ENCODE results near the gene TRIM47. TPM values are rescaled to one million over a fixed set of nuclear protein-coding genes. Genes with fewer than 3 reads are reported as not detected.

Gene TRIM47
- total RNA-seq, 1 experiment from 2014 or later, result 2.5 TPM

DNA sequence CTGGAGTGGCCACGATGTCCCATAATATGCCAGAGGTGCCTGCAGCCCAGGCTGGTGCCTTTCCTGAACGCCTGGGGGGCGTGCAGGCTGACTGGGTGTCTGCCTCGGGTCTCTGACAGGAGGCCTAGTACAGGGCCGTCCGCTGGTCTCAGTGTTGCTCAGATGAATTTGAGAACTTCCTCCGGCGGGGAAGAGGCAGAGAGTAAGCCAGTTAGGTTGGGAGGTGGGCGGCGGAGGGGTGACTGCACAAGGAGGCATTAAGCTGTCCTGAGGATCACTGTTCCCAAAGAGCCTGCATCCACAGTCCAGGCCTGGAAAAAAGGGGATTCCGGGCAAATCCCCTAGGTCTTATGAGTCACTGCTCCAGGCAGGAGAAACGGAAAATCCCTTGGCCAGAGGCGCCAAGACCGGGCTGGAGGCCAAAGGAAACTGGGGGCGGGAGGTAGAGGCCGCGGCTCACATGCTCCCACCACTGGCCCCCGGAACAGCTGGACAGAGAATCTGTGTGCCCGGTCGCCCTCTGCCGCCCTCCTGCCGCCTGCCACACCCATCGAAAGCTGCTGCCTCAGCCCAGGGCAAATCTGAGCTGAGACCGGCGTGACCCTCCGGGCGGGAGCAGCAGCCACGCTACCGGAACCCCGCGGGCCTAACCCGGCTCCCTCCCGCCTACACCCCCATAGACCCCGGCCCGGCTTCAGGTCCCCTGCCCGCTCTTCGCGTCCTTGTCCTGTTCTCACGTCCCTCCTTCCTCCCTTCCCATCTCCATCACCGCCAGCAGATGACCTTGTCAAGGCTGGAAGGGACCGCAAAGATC lies 1.2 kb downstream of the TRIM47 start:
- peak in 1 of 2 experiments; percentile 46 for DNase-seq
- Mint-ChIP-seq H3K4me3 (ENCODE audit: unreplicated experiment) (peak overlapping the region; percentile 70), H3K27me3 (ENCODE audit: insufficient read depth, unreplicated experiment) (no peaks in the 10 kb centered on the region), H3K27ac (ENCODE audit: unreplicated experiment) (no peak overlapping the region), H3K4me1 (ENCODE audit: low read depth, unreplicated experiment) (peaks cover 12% of the 10 kb centered on the region), H3K9me3 (ENCODE audit: unreplicated experiment) (no peaks in the 10 kb centered on the region), H3K36me3 (ENCODE audit: insufficient read depth, unreplicated experiment) (no peaks in the 10 kb centered on the region)
- TF ChIP-seq, protein P1, sequence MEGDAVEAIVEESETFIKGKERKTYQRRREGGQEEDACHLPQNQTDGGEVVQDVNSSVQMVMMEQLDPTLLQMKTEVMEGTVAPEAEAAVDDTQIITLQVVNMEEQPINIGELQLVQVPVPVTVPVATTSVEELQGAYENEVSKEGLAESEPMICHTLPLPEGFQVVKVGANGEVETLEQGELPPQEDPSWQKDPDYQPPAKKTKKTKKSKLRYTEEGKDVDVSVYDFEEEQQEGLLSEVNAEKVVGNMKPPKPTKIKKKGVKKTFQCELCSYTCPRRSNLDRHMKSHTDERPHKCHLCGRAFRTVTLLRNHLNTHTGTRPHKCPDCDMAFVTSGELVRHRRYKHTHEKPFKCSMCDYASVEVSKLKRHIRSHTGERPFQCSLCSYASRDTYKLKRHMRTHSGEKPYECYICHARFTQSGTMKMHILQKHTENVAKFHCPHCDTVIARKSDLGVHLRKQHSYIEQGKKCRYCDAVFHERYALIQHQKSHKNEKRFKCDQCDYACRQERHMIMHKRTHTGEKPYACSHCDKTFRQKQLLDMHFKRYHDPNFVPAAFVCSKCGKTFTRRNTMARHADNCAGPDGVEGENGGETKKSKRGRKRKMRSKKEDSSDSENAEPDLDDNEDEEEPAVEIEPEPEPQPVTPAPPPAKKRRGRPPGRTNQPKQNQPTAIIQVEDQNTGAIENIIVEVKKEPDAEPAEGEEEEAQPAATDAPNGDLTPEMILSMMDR (IDR thresholded peaks at IDR 0.05; ENCODE audit: insufficient read depth in 1 of 2, low read depth in 1 of 2, low read length in 1 of 2, severe bottlenecking in 1 of 2, unreplicated experiment in 1 of 2), result no peak
- ChIA-PET CTCF (interaction anchor here (0.5 to 3.4 kb wide), 10 partner anchors 9 to 362 kb away, joined by 3 to 34 read pairs (median 3); partner anchors contain the start of gene WBP2), POLR2A (interaction anchor here (1.4 kb wide), 1 partner anchor 97 kb away, joined by 4 read pairs; a partner anchor contains a TSS)
- intact Hi-C loops (cut with micrococcal nuclease; ENCODE audit: unreplicated experiment), result no loop called here
- Histone ChIP-seq H3K4me3 (ENCODE audit: low read depth, low read length) (peak overlapping the region; percentile 46), H3K27me3 (replicated peaks; ENCODE audit: control insufficient read depth, insufficient read depth, low read length) (no peaks in the 10 kb centered on the region; the same call in 1 of the 2 replicates), H3K4me1 (peaks cover 22% of the 10 kb centered on the region), H3K9me3 (no peaks in the 10 kb centered on the region), H3K36me3 (ENCODE audit: control insufficient read depth, insufficient read depth, low read length) (no peaks in the 10 kb centered on the region)
- no TSS peak for BruUV-seq (replicated peaks)

DNA sequence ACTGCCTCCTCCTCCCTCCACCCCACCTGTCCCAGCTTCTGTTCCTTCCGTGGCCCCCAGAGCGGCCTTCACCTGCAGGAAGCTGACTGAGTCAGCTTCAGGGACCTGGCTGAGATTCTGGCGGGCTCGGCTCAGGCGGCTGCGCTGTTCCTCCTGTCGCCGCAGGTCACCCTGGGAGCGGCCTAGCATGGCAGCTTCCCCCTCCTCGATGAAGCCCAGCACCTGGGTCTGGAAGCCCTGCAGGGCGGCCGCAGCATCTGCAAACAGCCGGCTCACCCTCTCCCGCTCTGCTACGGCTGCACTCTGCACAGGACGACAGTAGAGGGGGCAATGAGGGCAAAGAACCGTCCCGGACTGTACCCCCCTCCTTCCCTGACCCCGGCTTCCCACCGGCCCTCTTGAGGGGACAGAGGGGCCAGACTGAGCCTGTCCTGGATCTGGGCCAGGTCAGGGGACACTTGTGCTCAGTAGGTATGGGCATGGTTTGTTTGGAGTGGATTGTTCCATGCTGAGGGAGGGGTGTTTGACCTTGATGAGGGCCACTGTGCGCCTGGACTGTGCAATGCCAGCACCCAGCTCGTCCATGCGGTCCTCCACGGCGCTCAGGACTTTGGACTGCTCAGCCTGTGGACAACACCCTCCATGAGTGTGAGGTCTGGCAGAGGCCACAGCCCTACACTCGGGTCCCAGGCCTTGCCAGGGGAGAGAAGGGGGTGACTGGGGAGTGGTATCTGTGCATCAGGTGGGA lies 2.0 kb downstream of the TRIM47 start:
- Histone ChIP-seq H3K9me3 (no peaks in the 10 kb centered on the region), H3K4me1 (peaks cover 22% of the 10 kb centered on the region), H3K27me3 (replicated peaks; ENCODE audit: control insufficient read depth, insufficient read depth, low read length) (no peaks in the 10 kb centered on the region; the same call in 1 of the 2 replicates), H3K4me3 (ENCODE audit: low read depth, low read length) (no peak overlapping the region), H3K36me3 (ENCODE audit: control insufficient read depth, insufficient read depth, low read length) (no peaks in the 10 kb centered on the region)
- BruUV-seq (replicated peaks), result no TSS peak
- TF ChIP-seq, protein P1 (IDR thresholded peaks at IDR 0.05; ENCODE audit: insufficient read depth in 1 of 2, low read depth in 1 of 2, low read length in 1 of 2, severe bottlenecking in 1 of 2, unreplicated experiment in 1 of 2), result no peak
- no peak overlapping the region for H3K4me3 Mint-ChIP-seq (ENCODE audit: unreplicated experiment)
- peak in 1 of 2 experiments; percentile 53 for DNase-seq
- H3K4me1 Mint-ChIP-seq (ENCODE audit: low read depth, unreplicated experiment), result peaks cover 12% of the 10 kb centered on the region
- no peaks in the 10 kb centered on the region for H3K36me3 Mint-ChIP-seq (ENCODE audit: insufficient read depth, unreplicated experiment)
- intact Hi-C loops (cut with micrococcal nuclease; ENCODE audit: unreplicated experiment), result no loop called here
- CTCF ChIA-PET, result interaction anchor here (0.6 to 1.5 kb wide), 3 partner anchors 12 to 20 kb away, joined by 3 to 5 read pairs (median 3); partner anchors contain the start of gene TRIM65
- H3K27me3 Mint-ChIP-seq (ENCODE audit: insufficient read depth, unreplicated experiment), result no peaks in the 10 kb centered on the region
- H3K27ac Mint-ChIP-seq (ENCODE audit: unreplicated experiment), result no peak overlapping the region
- no peaks in the 10 kb centered on the region for H3K9me3 Mint-ChIP-seq (ENCODE audit: unreplicated experiment)
- POLR2A ChIA-PET, result no interaction called here

DNA sequence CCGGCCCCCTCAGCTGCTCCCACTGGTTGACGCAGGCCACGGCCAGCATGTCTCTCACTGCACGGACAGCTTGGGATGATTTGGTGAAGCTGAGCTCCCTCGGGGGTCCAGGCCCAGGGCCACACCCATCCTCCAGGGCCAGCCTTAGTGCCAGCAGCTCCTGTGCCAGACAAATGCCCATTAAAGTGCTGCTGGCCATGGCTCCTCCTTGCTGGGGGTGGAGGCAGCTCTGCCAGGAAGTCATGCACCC lies 2.5 kb downstream of the TRIM47 start:
- Mint-ChIP-seq H3K4me1 (ENCODE audit: low read depth, unreplicated experiment) (peaks cover 12% of the 10 kb centered on the region), H3K9me3 (ENCODE audit: unreplicated experiment) (no peaks in the 10 kb centered on the region), H3K4me3 (ENCODE audit: unreplicated experiment) (no peak overlapping the region), H3K27me3 (ENCODE audit: insufficient read depth, unreplicated experiment) (no peaks in the 10 kb centered on the region), H3K36me3 (ENCODE audit: insufficient read depth, unreplicated experiment) (no peaks in the 10 kb centered on the region), H3K27ac (ENCODE audit: unreplicated experiment) (no peak overlapping the region)
- no peak for DNase-seq
- no peaks in the 10 kb centered on the region for H3K36me3 ChIP-seq (ENCODE audit: control insufficient read depth, insufficient read depth, low read length)
- intact Hi-C loops (cut with micrococcal nuclease; ENCODE audit: unreplicated experiment), result no loop called here
- CTCF ChIA-PET, result interaction anchor here (0.6 to 1.5 kb wide), 2 partner anchors 16 to 21 kb away, joined by 3 to 5 read pairs; partner anchors contain the start of gene TRIM65
- POLR2A ChIA-PET, result no interaction called here
- TF ChIP-seq, protein P1 (IDR thresholded peaks at IDR 0.05; ENCODE audit: insufficient read depth in 1 of 2, low read depth in 1 of 2, low read length in 1 of 2, severe bottlenecking in 1 of 2, unreplicated experiment in 1 of 2), result no peak
- H3K27me3 ChIP-seq (replicated peaks; ENCODE audit: control insufficient read depth, insufficient read depth, low read length), result no peaks in the 10 kb centered on the region; the same call in 1 of the 2 replicates
- no peak overlapping the region for H3K4me3 ChIP-seq (ENCODE audit: low read depth, low read length)
- no TSS peak for BruUV-seq (replicated peaks)
- no peaks in the 10 kb centered on the region for H3K9me3 ChIP-seq
- peaks cover 22% of the 10 kb centered on the region for H3K4me1 ChIP-seq
